Measurements from ENCODE around the gene RSBN1. TPM values are rescaled to one million over a fixed set of nuclear protein-coding genes. Genes with fewer than 3 reads are reported as not detected.

RSBN1 gene
- total and polyA plus RNA-seq, 9 of the 15 experiments (the other 6 are each of a cell fraction or from before 2014, with no cell fraction given): 4.5 to 24.3 (median 13.0) TPM

DNA sequence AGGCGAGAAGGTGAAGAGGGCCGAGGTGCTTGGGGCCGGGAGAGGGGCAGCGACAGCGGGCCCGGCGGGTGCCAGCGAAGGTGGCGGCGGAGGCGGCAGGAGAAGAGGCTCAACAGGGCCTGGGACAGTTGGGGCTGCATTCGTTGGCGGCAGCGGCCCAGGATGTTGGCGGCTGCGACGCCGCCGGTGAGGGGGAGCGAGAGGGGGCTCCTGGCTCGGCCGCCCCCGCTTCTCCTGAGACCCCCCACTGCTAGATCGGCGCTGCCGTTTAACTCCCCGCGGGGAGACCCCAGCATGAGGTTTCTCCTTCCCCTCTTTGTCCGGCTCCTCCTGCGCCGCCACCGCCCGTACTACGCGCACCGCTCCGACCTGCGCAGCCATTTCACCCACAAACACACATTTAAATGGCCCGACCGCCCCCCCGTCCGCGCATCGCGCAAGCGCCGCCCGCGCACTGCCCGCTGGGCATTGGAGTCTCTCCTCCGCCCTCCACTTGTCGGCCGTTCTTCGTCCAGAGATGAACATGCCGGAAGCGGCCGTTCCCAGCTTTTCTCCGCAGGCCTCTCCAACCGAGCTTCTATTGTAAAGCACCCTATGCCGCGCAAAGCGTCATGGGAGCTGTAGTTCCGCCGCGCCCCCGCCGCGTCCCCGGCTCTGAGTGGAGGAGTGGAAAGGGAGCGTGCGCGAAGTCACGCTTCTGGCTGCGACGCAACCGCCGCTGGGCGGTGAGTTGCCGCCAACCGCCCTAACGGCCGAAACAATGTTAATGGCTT, at the start of gene RSBN1 (continued):
- TF ChIP-seq, protein P1, sequence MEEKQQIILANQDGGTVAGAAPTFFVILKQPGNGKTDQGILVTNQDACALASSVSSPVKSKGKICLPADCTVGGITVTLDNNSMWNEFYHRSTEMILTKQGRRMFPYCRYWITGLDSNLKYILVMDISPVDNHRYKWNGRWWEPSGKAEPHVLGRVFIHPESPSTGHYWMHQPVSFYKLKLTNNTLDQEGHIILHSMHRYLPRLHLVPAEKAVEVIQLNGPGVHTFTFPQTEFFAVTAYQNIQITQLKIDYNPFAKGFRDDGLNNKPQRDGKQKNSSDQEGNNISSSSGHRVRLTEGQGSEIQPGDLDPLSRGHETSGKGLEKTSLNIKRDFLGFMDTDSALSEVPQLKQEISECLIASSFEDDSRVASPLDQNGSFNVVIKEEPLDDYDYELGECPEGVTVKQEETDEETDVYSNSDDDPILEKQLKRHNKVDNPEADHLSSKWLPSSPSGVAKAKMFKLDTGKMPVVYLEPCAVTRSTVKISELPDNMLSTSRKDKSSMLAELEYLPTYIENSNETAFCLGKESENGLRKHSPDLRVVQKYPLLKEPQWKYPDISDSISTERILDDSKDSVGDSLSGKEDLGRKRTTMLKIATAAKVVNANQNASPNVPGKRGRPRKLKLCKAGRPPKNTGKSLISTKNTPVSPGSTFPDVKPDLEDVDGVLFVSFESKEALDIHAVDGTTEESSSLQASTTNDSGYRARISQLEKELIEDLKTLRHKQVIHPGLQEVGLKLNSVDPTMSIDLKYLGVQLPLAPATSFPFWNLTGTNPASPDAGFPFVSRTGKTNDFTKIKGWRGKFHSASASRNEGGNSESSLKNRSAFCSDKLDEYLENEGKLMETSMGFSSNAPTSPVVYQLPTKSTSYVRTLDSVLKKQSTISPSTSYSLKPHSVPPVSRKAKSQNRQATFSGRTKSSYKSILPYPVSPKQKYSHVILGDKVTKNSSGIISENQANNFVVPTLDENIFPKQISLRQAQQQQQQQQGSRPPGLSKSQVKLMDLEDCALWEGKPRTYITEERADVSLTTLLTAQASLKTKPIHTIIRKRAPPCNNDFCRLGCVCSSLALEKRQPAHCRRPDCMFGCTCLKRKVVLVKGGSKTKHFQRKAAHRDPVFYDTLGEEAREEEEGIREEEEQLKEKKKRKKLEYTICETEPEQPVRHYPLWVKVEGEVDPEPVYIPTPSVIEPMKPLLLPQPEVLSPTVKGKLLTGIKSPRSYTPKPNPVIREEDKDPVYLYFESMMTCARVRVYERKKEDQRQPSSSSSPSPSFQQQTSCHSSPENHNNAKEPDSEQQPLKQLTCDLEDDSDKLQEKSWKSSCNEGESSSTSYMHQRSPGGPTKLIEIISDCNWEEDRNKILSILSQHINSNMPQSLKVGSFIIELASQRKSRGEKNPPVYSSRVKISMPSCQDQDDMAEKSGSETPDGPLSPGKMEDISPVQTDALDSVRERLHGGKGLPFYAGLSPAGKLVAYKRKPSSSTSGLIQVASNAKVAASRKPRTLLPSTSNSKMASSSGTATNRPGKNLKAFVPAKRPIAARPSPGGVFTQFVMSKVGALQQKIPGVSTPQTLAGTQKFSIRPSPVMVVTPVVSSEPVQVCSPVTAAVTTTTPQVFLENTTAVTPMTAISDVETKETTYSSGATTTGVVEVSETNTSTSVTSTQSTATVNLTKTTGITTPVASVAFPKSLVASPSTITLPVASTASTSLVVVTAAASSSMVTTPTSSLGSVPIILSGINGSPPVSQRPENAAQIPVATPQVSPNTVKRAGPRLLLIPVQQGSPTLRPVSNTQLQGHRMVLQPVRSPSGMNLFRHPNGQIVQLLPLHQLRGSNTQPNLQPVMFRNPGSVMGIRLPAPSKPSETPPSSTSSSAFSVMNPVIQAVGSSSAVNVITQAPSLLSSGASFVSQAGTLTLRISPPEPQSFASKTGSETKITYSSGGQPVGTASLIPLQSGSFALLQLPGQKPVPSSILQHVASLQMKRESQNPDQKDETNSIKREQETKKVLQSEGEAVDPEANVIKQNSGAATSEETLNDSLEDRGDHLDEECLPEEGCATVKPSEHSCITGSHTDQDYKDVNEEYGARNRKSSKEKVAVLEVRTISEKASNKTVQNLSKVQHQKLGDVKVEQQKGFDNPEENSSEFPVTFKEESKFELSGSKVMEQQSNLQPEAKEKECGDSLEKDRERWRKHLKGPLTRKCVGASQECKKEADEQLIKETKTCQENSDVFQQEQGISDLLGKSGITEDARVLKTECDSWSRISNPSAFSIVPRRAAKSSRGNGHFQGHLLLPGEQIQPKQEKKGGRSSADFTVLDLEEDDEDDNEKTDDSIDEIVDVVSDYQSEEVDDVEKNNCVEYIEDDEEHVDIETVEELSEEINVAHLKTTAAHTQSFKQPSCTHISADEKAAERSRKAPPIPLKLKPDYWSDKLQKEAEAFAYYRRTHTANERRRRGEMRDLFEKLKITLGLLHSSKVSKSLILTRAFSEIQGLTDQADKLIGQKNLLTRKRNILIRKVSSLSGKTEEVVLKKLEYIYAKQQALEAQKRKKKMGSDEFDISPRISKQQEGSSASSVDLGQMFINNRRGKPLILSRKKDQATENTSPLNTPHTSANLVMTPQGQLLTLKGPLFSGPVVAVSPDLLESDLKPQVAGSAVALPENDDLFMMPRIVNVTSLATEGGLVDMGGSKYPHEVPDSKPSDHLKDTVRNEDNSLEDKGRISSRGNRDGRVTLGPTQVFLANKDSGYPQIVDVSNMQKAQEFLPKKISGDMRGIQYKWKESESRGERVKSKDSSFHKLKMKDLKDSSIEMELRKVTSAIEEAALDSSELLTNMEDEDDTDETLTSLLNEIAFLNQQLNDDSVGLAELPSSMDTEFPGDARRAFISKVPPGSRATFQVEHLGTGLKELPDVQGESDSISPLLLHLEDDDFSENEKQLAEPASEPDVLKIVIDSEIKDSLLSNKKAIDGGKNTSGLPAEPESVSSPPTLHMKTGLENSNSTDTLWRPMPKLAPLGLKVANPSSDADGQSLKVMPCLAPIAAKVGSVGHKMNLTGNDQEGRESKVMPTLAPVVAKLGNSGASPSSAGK (IDR thresholded peaks at IDR 0.05): peak; percentile 91
- TF ChIP-seq SREBF2 (CRISPR knock-in tag; IDR thresholded peaks at IDR 0.05): no peak
- peak; percentile 55; the same call in 1 of the 2 replicates for TF ChIP-seq GTF2A2 (tag; IDR thresholded peaks at IDR 0.05)
- TF ChIP-seq PHF8 (IDR thresholded peaks at IDR 0.05; ENCODE audit: borderline replicate concordance, low read length): peak; percentile 95
- peak; percentile 94 for TF ChIP-seq HMGN3 (IDR thresholded peaks at IDR 0.05; ENCODE audit: borderline replicate concordance, extremely low read depth, insufficient read length, low read depth, low read length)
- peak; percentile 70; the same call in 1 of the 2 replicates for TF ChIP-seq JUN (IDR thresholded peaks at IDR 0.05; ENCODE audit: borderline replicate concordance, low read depth, low read length)
- TF ChIP-seq JUN (CRISPR knock-in tag; IDR thresholded peaks at IDR 0.05; ENCODE audit: borderline replicate concordance): peak; percentile 55; the same call in 1 of the 2 replicates
- no peak for TF ChIP-seq ARID2 (IDR thresholded peaks at IDR 0.05)
- TF ChIP-seq, protein P2, sequence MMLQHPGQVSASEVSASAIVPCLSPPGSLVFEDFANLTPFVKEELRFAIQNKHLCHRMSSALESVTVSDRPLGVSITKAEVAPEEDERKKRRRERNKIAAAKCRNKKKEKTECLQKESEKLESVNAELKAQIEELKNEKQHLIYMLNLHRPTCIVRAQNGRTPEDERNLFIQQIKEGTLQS (IDR thresholded peaks at IDR 0.05): peak; percentile 45; the same call in 1 of the 2 replicates
- TF ChIP-seq, protein P2 (CRISPR knock-in tag; conservative IDR thresholded peaks at IDR 0.05): no peak
- no peak for TF ChIP-seq ZNF76 (CRISPR knock-in tag; IDR thresholded peaks at IDR 0.05; ENCODE audit: borderline replicate concordance)
- no peak for TF ChIP-seq NCOA2 (IDR thresholded peaks at IDR 0.05; ENCODE audit: partially characterized antibody in 2 of 2)
- peak; percentile 96 for TF ChIP-seq RBBP5 (IDR thresholded peaks at IDR 0.05; ENCODE audit: borderline replicate concordance, insufficient read depth, low read length, poor library complexity, severe bottlenecking)
- TF ChIP-seq ZFX (CRISPR knock-in tag; IDR thresholded peaks at IDR 0.05): peak; percentile 93
